Skeletal muscle tissue (tissue), 4 donors: ENCODE measurements around the gene GPER1. TPM values are rescaled to one million over a fixed set of nuclear protein-coding genes. Genes with fewer than 3 reads are reported as not detected.

Source experiments
- H3K27ac ChIP-seq: one replicate; pipeline ENCODE4 v1.7.0; 2013; ENCODE audit warnings: mild to moderate bottlenecking, low read depth, low read length, inconsistent platforms
- H3K27me3 ChIP-seq, 3 donors: one replicate each; pipeline ENCODE4 v1.7.0; 2013; ENCODE audit warnings: low read length in 3 of 3; ENCODE audit not compliant: control insufficient read depth in 3 of 3, insufficient read depth in 3 of 3
- H3K36me3 ChIP-seq, 3 donors: one replicate each; pipeline ENCODE4 v1.7.0; 2013; ENCODE audit warnings: low read length in 3 of 3; ENCODE audit not compliant: control insufficient read depth in 3 of 3, insufficient read depth in 3 of 3
- H3K4me1 ChIP-seq, 3 donors: one replicate each; pipeline ENCODE4 v1.7.0; 2013; ENCODE audit warnings: low read length in 3 of 3, mild to moderate bottlenecking in 3 of 3; ENCODE audit not compliant: control insufficient read depth in 3 of 3, insufficient read depth in 3 of 3
- H3K4me3 ChIP-seq, 3 donors: one replicate each; pipeline ENCODE4 v1.7.0; 2013; ENCODE audit warnings: low read length in 3 of 3
- H3K9ac ChIP-seq, 3 donors: one replicate each; pipeline ENCODE4 v1.7.0; 2013; ENCODE audit warnings: low read length in 3 of 3, mild to moderate bottlenecking in 3 of 3, moderate library complexity in 2 of 3, low read depth in 1 of 3
- H3K9me3 ChIP-seq, 3 donors: one replicate each; pipeline ENCODE4 v1.7.0; 2013; ENCODE audit warnings: low read length in 3 of 3; ENCODE audit not compliant: control insufficient read depth in 3 of 3
- total RNA-seq: library from RNA; depleted of rRNA; stranded (reverse); fragments of >200 nt; gene quantifications from one replicate; pipeline ENCODE4 v1.2.3, GENCODE V29; 2014
- donor health status: Osteomylitis.

GPER1 gene
- total RNA-seq, 1 donor from 2014 or later: 5.2 TPM

DNA sequence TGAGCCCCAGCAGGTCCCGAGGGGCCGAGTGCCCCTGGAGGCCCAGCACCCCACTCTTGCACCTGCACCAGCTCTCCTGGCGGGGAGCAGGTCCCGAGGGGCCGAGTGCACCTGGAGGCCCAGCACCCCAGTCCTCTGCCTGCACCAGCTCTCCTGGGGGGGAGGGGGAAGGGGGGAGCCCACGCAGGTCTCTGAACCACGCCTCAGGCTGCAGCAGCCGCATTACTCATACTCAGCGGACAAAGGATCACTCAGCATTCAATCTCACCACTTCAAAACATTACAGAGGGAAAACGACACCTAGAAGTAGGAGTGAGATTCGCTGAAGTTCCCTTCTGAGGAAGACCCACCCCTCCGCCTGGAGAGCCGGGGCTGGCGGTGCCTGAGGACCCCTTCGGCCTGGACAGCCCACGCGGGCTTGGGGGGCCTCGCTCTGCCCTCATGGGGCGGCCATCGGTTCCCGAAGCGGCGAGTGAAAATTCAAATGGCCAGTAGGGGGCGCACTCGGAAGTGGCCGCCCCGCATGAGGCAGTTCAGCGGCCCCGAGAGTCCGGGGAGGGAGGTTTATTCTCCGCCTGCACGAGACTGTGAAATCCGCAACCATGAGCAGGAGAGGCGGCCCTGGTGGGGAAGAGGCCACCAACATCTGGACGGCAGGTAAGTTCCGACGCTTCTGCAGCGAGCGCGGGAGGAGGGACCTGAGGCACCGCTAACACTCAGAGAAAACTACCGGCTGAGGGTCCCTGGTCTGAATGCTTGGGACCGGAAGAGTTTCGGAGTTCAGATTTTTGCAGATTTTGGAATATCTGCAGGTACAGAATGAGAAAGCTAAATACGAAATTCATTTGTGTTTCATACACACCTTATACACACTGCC, 1.1 kb upstream of the GPER1 start:
- peaks cover 16 to 18% (median 17%) of the 10 kb centered on the region in 3 donors for H3K4me1 ChIP-seq
- H3K27ac ChIP-seq: no peak overlapping the region
- peak overlapping the region; percentile 36 to 76 (median 54) for H3K9ac ChIP-seq
- H3K4me3 ChIP-seq: peak overlapping the region; percentile 63 to 75 (median 71)
- peaks cover 0 to under 1% (median 0%) of the 10 kb centered on the region in 3 donors for H3K36me3 ChIP-seq
- H3K9me3 ChIP-seq: no peaks in the 10 kb centered on the region
- no peaks in the 10 kb centered on the region for H3K27me3 ChIP-seq

DNA sequence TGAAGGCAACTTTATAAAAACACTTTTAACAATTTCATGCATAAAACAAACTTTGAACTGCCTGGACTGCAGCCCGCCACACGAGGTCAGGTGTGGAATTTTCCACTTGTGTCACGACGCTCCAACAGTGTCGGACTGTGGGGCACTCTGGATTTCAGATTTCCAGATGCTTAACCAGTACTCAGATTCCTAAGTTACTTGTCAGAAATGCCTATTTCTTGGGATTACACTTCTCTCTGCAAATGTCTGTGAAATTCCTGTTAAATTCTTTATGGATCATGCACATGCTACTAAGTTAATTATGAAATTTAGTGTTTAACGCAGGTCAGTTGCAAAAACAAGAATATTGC, 473 bp upstream of the GPER1 start:
- Histone ChIP-seq H3K27me3 (no peaks in the 10 kb centered on the region), H3K4me3 (peak overlapping the region in 2 of 3 donors; percentile 63 to 75), H3K36me3 (peaks cover 0 to 4% (median 0%) of the 10 kb centered on the region in 3 donors), H3K9me3 (no peaks in the 10 kb centered on the region), H3K9ac (peak overlapping the region in 1 of 3 donors; percentile 76), H3K4me1 (peaks cover 16 to 17% (median 16%) of the 10 kb centered on the region in 3 donors), H3K27ac (no peak overlapping the region)

DNA sequence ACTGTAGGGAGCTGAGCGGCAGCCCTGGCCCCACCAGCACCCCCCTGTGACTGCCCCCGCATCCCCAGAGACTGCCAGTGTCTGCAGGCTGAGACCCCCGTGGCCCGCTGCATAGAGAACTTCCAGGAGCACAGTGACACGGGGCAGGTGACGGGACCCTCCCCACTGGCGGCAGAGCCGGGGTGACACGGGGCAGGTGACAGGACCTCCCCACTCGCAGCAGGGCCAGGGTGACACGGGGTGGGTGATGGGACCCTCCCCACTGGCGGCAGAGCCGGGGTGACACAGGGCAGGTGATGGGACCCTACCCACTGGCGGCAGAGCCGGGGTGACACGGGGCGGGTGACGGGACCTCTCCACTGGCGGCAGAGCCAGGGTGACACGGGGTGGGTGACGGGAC, 2.3 kb downstream of the GPER1 start:
- no peak overlapping the region for H3K4me3 ChIP-seq

DNA sequence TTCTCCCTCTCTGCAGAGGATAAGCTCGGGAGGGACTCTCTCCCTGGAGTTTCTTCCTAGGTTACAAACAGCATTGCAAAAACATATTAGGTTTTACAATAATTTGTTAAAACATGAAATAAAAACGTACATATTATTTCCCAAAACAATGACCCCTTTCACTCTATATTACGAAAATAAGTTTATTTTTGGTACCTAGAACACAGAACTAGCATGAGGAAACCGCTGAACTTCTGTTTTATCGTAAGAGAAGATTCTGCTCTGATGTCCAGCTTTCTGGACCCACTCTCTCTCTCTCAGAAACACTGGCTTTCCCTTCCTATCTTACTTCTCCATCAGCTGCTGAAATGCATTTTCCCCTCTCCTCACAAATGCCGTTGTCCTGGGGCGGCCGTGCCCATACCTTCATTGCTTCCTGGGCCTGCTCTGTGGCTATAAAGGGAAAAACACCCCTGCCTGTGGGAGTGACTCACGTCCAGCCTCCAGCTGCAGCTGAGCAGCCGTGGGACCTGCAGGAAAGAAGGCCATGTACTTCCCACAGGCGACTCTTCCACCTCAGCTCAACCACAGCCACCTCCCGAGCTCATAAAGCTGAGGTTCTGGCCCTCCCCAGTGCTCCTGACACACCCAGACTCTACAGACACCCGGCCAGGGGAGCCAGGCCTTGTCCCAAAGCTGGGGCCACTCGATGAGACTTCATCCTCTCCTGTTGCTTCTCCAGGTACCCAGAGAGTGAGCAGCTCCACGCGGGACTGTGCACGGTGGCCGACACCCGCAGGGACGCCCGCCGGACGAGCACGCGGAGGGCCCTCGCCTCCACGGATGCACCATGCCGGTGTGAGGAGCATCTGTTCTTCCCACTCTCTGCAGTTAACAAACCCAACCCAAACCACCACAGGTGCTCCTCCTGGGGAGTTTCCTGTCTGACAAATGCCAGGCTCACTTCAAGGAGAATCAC, 3.1 kb downstream of the GPER1 start:
- H3K9ac ChIP-seq: no peak overlapping the region
- H3K4me3 ChIP-seq: no peak overlapping the region
- H3K27me3 ChIP-seq: no peaks in the 10 kb centered on the region
- no peaks in the 10 kb centered on the region for H3K9me3 ChIP-seq
- peaks cover 20 to 25% (median 21%) of the 10 kb centered on the region in 3 donors for H3K4me1 ChIP-seq
- peaks cover 0 to 8% (median 0%) of the 10 kb centered on the region in 3 donors for H3K36me3 ChIP-seq
- H3K27ac ChIP-seq: no peak overlapping the region

More for the DNA sequence above, 2.3 kb downstream of the GPER1 start:
- Histone ChIP-seq H3K27ac (no peak overlapping the region), H3K9me3 (no peaks in the 10 kb centered on the region), H3K9ac (no peak overlapping the region), H3K36me3 (peaks cover 0 to 8% (median 0%) of the 10 kb centered on the region in 3 donors), H3K27me3 (no peaks in the 10 kb centered on the region), H3K4me1 (peaks cover 13 to 18% (median 16%) of the 10 kb centered on the region in 3 donors)

DNA sequence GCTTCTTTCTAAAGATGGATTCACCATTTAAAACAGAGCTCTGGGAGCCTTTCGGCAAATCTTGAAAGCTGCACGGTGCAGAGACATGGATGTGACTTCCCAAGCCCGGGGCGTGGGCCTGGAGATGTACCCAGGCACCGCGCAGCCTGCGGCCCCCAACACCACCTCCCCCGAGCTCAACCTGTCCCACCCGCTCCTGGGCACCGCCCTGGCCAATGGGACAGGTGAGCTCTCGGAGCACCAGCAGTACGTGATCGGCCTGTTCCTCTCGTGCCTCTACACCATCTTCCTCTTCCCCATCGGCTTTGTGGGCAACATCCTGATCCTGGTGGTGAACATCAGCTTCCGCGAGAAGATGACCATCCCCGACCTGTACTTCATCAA, 3.7 kb downstream of the GPER1 start:
- Histone ChIP-seq H3K9me3 (no peaks in the 10 kb centered on the region), H3K36me3 (peaks cover 0 to 8% (median 0%) of the 10 kb centered on the region in 3 donors), H3K27ac (no peak overlapping the region), H3K4me1 (peaks cover 20 to 29% (median 22%) of the 10 kb centered on the region in 3 donors), H3K4me3 (no peak overlapping the region), H3K9ac (no peak overlapping the region), H3K27me3 (no peaks in the 10 kb centered on the region)

DNA sequence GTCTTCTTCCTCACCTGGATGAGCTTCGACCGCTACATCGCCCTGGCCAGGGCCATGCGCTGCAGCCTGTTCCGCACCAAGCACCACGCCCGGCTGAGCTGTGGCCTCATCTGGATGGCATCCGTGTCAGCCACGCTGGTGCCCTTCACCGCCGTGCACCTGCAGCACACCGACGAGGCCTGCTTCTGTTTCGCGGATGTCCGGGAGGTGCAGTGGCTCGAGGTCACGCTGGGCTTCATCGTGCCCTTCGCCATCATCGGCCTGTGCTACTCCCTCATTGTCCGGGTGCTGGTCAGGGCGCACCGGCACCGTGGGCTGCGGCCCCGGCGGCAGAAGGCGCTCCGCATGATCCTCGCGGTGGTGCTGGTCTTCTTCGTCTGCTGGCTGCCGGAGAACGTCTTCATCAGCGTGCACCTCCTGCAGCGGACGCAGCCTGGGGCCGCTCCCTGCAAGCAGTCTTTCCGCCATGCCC, 4.3 kb downstream of the GPER1 start:
- Histone ChIP-seq H3K27me3 (no peaks in the 10 kb centered on the region), H3K4me1 (peaks cover 15 to 30% (median 20%) of the 10 kb centered on the region in 3 donors), H3K9ac (no peak overlapping the region), H3K36me3 (peaks cover 0 to 8% (median 0%) of the 10 kb centered on the region in 3 donors), H3K9me3 (no peaks in the 10 kb centered on the region), H3K4me3 (no peak overlapping the region), H3K27ac (no peak overlapping the region)

DNA sequence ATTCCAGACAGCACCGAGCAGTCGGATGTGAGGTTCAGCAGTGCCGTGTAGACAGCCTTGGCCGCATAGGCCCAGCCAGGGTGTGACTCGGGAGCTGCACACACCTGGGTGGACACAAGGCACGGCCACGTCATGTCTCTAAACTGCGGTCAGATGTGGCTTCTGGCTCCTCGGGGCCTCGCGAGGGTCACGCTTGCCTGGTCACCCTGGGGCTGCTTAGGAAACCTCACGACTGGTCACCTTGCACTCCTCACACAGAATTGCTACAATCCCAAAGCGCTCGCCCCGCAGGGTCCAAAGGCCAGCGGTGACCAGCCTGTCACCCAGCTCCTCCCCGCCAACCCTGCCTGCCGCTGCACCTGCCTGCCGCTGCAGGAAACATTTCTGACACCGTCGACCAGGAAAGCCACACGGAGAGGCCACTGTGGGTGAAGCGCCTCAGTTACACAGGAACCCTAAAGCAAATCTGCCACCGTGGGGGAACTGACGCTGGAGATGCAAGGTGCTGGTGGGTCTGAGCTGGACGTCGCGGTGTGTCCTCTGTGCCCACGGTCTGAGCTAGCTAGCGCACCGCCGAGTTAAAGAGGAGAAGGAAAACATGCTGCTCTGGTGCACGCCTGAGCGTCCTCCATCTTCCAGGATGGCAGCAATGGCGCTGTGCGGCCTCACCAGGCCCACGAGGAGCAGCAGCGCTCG, 5.0 kb downstream of the GPER1 start:
- H3K4me3 ChIP-seq: no peak overlapping the region
- H3K27me3 ChIP-seq: no peaks in the 10 kb centered on the region
- H3K9ac ChIP-seq: no peak overlapping the region
- H3K27ac ChIP-seq: no peak overlapping the region
- H3K9me3 ChIP-seq: no peaks in the 10 kb centered on the region
- H3K4me1 ChIP-seq: peaks cover 8 to 24% (median 19%) of the 10 kb centered on the region in 3 donors
- peaks cover 0 to 8% (median 0%) of the 10 kb centered on the region in 3 donors for H3K36me3 ChIP-seq

DNA sequence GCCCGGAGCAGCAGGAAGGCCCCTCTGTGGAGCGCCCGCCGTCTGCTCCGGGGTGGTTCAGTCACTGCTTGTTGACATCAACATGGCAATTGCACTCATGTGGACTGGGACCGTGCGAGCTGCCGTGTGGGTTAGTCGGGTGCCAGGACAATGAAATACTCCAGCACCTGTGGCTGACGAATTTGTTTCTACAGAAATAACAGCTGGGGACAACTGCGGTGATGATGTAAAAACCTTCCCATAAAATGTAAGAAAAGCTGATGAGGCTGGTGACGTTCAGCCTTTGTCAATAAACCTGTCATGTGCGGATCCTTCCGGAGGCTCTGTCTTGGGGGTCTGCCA, 5.6 kb downstream of the GPER1 start:
- H3K36me3 ChIP-seq: peaks cover 0 to 10% (median 0%) of the 10 kb centered on the region in 3 donors
- no peak overlapping the region for H3K9ac ChIP-seq
- H3K27me3 ChIP-seq: no peaks in the 10 kb centered on the region
- no peak overlapping the region for H3K27ac ChIP-seq
- no peak overlapping the region for H3K4me3 ChIP-seq
- H3K4me1 ChIP-seq: peaks cover 8 to 19% (median 14%) of the 10 kb centered on the region in 3 donors
- no peaks in the 10 kb centered on the region for H3K9me3 ChIP-seq

DNA sequence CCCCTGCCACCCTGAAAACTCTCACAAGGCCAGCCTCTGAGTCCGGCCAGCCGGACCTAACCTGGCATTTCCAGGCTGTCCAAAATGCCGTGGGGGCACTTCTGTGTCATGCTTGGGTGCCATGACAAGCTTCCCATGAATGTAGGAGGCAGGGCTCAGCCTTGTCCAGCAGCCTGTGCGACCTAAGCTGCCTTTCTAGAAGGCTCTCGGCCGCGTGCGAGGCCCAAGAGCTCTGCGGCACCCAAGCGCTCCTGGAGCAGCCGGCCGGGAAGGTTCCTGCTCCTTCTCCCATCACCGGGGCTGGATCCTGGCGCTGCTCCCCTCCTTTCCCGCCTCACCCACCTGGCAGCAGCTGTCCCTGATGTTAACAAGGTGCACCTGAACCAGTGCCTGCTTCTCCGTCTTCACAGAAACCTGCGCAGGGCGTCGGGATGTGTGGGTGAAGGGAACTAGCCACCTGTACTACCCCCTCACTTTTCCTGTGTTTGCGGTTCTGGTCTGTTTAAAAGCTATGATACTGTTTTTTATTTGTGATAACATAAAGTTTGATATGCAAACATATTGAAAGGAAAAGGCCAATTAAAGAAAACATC, 6.1 kb downstream of the GPER1 start:
- Histone ChIP-seq H3K27me3 (no peaks in the 10 kb centered on the region), H3K9me3 (no peaks in the 10 kb centered on the region), H3K36me3 (peaks cover 0 to 10% (median 0%) of the 10 kb centered on the region in 3 donors), H3K9ac (no peak overlapping the region), H3K4me1 (peaks cover 8 to 19% (median 14%) of the 10 kb centered on the region in 3 donors), H3K4me3 (no peak overlapping the region), H3K27ac (no peak overlapping the region)
